Neural progenitor cell (in vitro differentiated cells): ENCODE measurements around the gene ZNF516. TPM values are rescaled to one million over a fixed set of nuclear protein-coding genes. Genes with fewer than 3 reads are reported as not detected.

ENCODE experiments used
- DNase-seq: peaks from one replicate; pipeline ENCODE4 v3.0.0-alpha.2; 2016; ENCODE audit warnings: low spot score
- H2AFZ ChIP-seq: fragments of 200-600 bp; sonication (generic); replicated peaks from 2 replicates; pipeline ENCODE4 v1.6.1; 2016; ENCODE audit warnings: antibody characterized with exemption
- H3F3A ChIP-seq: fragments of 200-600 bp; sonication (generic); 2 replicates; pipeline ENCODE4 v1.6.1; 2016; ENCODE audit warnings: antibody characterized with exemption, low read depth
- H3K27ac ChIP-seq: fragments of 200-600 bp; sonication (generic); 2 replicates; pipeline ENCODE4 v1.5.1; 2016; ENCODE audit warnings: mild to moderate bottlenecking
- H3K27me3 ChIP-seq: fragments of 200-600 bp; sonication (generic); 2 replicates; pipeline ENCODE4 v1.6.1; 2016; ENCODE audit warnings: mild to moderate bottlenecking, moderate library complexity
- H3K36me3 ChIP-seq: fragments of 200-600 bp; sonication (generic); 2 replicates; pipeline ENCODE4 v1.5.1; 2016
- H3K4me1 ChIP-seq: fragments of 200-600 bp; sonication (generic); 2 replicates; pipeline ENCODE4 v1.6.1; 2016; ENCODE audit warnings: mixed run types
- H3K4me2 ChIP-seq: fragments of 200-600 bp; sonication (generic); 2 replicates; pipeline ENCODE4 v1.6.1; 2016
- H3K4me3 ChIP-seq: fragments of 200-600 bp; sonication (generic); 2 replicates; pipeline ENCODE4 v1.5.1; 2016
- H3K79me2 ChIP-seq: fragments of 200-600 bp; sonication (generic); 2 replicates; pipeline ENCODE4 v1.6.1; 2016; ENCODE audit warnings: low read depth
- H3K9ac ChIP-seq: fragments of 200-600 bp; sonication (generic); 2 replicates; pipeline ENCODE4 v1.6.1; 2016
- H3K9me3 ChIP-seq: fragments of 200-600 bp; sonication (generic); 2 replicates; pipeline ENCODE4 v1.5.1; 2016; ENCODE audit warnings: low read depth
- H4K20me1 ChIP-seq: fragments of 200-600 bp; sonication (generic); 2 replicates; pipeline ENCODE4 v1.6.1; 2016; ENCODE audit warnings: low read depth
- H3K27ac Mint-ChIP-seq: 3 replicates; pipeline ENCODE4 v1.8.0; 2021; ENCODE audit warnings: mixed read lengths
- H3K27me3 Mint-ChIP-seq: 2 replicates; pipeline ENCODE4 v1.8.0; 2022; ENCODE audit warnings: low read depth, mild to moderate bottlenecking, inconsistent platforms, moderate library complexity, mixed read lengths; ENCODE audit not compliant: insufficient read depth
- H3K36me3 Mint-ChIP-seq: 3 replicates; pipeline ENCODE4 v1.8.0; 2021; ENCODE audit warnings: mixed read lengths
- H3K4me1 Mint-ChIP-seq: 3 replicates; pipeline ENCODE4 v1.8.0; 2021; ENCODE audit warnings: mixed read lengths
- H3K4me3 Mint-ChIP-seq: 3 replicates; pipeline ENCODE4 v1.8.0; 2021; ENCODE audit warnings: mild to moderate bottlenecking, moderate library complexity, mixed read lengths
- H3K9me3 Mint-ChIP-seq: 3 replicates; pipeline ENCODE4 v1.8.0; 2020; ENCODE audit warnings: mixed read lengths
- EZH2 ChIP-seq: fragments of 200-600 bp; sonication (generic); IDR thresholded peaks from 2 replicates; pipeline ENCODE4 v1.6.1; 2017; ENCODE audit warnings: antibody characterized with exemption, mild to moderate bottlenecking, moderate library complexity
- EZH2phosphoT487 ChIP-seq: fragments of 200-600 bp; sonication (generic); IDR thresholded peaks from 2 replicates; pipeline ENCODE4 v1.6.1; 2017; ENCODE audit warnings: antibody characterized with exemption
- total RNA-seq: library from RNA; depleted of rRNA; stranded (reverse); fragments of >200 nt; gene quantifications from 2 replicates; pipeline ENCODE4 v1.2.3, GENCODE V29; 2015; ENCODE audit warnings: low replicate concordance
- TF ChIP-seq, protein P1 (sequence below): fragments of 200-600 bp; sonication (generic); IDR thresholded peaks from 2 replicates; pipeline ENCODE4 v1.5.1; 2017; ENCODE audit warnings: antibody characterized with exemption, mild to moderate bottlenecking

Gene ZNF516
- total RNA-seq, 1 donor from 2014 or later: 45.5 TPM

DNA sequence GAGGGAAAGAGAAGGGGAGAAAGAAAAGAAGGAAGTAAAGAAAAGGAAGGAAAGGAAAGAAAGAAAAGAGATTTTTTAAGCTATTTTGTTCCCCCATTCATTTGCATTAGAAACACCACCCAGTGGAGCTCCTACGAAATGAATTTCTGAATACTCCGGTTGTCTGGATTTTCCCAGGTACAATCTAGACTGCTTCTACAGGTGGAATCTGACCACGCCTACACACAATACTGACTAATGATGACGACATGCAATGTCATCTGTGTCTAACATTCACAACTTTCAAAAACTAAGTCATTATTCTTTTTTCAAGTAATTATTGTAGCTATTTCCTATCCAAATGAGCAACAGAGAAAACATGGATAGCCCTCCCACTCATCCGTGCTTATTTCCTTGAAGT lies 121.7 kb downstream of the ZNF516 start:
- Histone ChIP-seq H2AFZ (no peak overlapping the region), H4K20me1 (peaks cover 92% of the 10 kb centered on the region), H3K4me1 (peaks cover 13% of the 10 kb centered on the region), H3K27me3 (no peaks in the 10 kb centered on the region), H3K79me2 (peaks cover 65% of the 10 kb centered on the region), H3K36me3 (no peaks in the 10 kb centered on the region), H3K4me2 (no peak overlapping the region), H3K9me3 (no peaks in the 10 kb centered on the region), H3K27ac (no peak overlapping the region), H3F3A (no peaks in the 10 kb centered on the region), H3K9ac (no peak overlapping the region), H3K4me3 (no peak overlapping the region)
- TF ChIP-seq EZH2: no peak
- TF ChIP-seq EZH2phosphoT487: no peak
- TF ChIP-seq, protein P1, sequence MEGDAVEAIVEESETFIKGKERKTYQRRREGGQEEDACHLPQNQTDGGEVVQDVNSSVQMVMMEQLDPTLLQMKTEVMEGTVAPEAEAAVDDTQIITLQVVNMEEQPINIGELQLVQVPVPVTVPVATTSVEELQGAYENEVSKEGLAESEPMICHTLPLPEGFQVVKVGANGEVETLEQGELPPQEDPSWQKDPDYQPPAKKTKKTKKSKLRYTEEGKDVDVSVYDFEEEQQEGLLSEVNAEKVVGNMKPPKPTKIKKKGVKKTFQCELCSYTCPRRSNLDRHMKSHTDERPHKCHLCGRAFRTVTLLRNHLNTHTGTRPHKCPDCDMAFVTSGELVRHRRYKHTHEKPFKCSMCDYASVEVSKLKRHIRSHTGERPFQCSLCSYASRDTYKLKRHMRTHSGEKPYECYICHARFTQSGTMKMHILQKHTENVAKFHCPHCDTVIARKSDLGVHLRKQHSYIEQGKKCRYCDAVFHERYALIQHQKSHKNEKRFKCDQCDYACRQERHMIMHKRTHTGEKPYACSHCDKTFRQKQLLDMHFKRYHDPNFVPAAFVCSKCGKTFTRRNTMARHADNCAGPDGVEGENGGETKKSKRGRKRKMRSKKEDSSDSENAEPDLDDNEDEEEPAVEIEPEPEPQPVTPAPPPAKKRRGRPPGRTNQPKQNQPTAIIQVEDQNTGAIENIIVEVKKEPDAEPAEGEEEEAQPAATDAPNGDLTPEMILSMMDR: no peak
- Mint-ChIP-seq H3K27me3 (peaks cover 7% of the 10 kb centered on the region), H3K4me3 (no peak overlapping the region), H3K27ac (no peak overlapping the region), H3K4me1 (peaks cover 18% of the 10 kb centered on the region), H3K36me3 (peaks cover 54% of the 10 kb centered on the region), H3K9me3 (no peaks in the 10 kb centered on the region)
- DNase-seq: no peak

DNA sequence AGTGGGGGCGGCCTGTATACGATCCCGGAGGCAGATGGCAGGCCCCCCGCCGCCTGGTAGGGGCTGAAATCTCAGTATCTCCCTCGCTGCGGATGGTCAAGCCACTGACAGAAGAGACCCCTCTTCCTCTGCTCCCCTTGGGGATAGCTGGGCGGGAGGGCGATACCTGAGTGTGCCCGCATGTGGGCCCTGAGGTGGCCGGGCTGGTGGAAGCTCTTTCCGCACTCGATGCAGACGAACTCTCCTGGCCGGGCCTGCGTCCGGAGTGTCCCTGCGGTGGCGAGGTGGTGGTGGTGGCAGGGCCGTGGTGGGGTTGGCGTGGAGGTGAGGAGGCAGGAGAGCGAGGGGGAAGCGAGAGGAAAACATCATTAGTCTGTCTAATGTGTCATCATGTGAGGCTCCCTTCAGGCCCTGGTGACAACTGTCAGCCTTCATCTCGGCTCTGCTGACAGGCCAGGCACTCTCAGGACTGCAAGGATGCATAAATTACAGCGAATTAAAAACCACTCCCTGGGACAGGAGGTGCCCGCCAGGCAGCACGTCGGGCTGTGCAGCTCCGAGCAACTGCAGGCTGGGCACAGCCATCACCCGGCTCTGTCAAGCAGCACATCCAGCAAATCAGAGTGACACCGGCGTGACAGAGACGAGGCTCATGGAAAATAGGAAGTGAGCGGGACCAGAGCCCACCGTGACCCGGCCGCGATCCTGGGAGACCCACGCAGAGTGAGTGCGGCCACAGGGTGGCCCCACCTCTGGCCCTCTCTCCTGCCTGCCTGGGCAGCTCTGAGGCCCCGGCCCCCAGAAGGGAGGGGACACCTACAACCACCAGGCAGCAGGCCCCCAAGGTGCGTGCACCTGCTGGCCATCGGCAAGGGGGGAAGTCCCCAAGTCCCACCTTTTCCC lies 123.5 kb downstream of the ZNF516 start:
- H3K27me3 ChIP-seq: no peaks in the 10 kb centered on the region
- no peak for DNase-seq
- H2AFZ ChIP-seq: no peak overlapping the region
- H3K27ac Mint-ChIP-seq: peak overlapping the region; percentile 48
- no peaks in the 10 kb centered on the region for H3K36me3 ChIP-seq
- H3K4me3 Mint-ChIP-seq: no peak overlapping the region
- TF ChIP-seq, protein P1: no peak
- TF ChIP-seq EZH2 (no peak), EZH2phosphoT487 (no peak)
- H3K9me3 ChIP-seq: no peaks in the 10 kb centered on the region
- no peak overlapping the region for H3K4me3 ChIP-seq
- H3K9me3 Mint-ChIP-seq: no peaks in the 10 kb centered on the region
- peaks cover 24% of the 10 kb centered on the region for H3K4me1 Mint-ChIP-seq
- H3K4me2 ChIP-seq: no peak overlapping the region
- peaks cover 60% of the 10 kb centered on the region for H3K79me2 ChIP-seq
- peaks cover 4% of the 10 kb centered on the region for H3K27me3 Mint-ChIP-seq
- peaks cover 85% of the 10 kb centered on the region for H4K20me1 ChIP-seq
- H3K4me1 ChIP-seq: peaks cover 13% of the 10 kb centered on the region
- H3F3A ChIP-seq: no peaks in the 10 kb centered on the region
- no peak overlapping the region for H3K9ac ChIP-seq
- H3K36me3 Mint-ChIP-seq: peaks cover 57% of the 10 kb centered on the region
- no peak overlapping the region for H3K27ac ChIP-seq

DNA sequence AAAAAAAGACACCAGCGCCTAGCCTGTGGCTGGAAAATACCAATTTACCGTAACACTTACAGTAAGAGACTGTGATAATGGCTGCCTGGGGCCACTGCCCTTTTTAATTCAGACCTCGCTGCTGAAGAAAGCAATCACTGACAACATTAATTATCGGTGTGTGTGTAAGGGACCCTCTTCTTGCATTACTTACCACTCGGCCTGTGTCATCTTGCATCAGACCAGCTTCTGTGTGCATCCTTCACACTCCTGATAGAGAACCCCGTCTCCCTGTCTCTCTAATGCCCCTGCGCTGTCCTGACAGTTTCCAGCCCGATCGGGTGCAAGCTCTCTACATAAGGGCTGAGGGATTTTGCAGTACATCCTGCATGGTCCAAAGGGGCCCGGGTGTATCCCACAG lies 124.4 kb downstream of the ZNF516 start:
- Mint-ChIP-seq H3K27me3 (no peaks in the 10 kb centered on the region), H3K4me3 (no peak overlapping the region)
- peaks cover 79% of the 10 kb centered on the region for H4K20me1 ChIP-seq

More for the DNA sequence above, 124.4 kb downstream of the ZNF516 start:
- Histone ChIP-seq H3K27ac (no peak overlapping the region), H3K27me3 (no peaks in the 10 kb centered on the region), H2AFZ (no peak overlapping the region), H3K4me2 (no peak overlapping the region), H3K9me3 (no peaks in the 10 kb centered on the region), H3K79me2 (peaks cover 60% of the 10 kb centered on the region), H3K4me3 (no peak overlapping the region), H3K9ac (no peak overlapping the region), H3F3A (no peaks in the 10 kb centered on the region), H3K36me3 (no peaks in the 10 kb centered on the region), H3K4me1 (peaks cover 13% of the 10 kb centered on the region)
- Mint-ChIP-seq H3K4me1 (peaks cover 24% of the 10 kb centered on the region), H3K9me3 (no peaks in the 10 kb centered on the region), H3K36me3 (peaks cover 55% of the 10 kb centered on the region), H3K27ac (no peak overlapping the region)
- DNase-seq: no peak
- no peak for TF ChIP-seq EZH2phosphoT487
- TF ChIP-seq EZH2: no peak
- TF ChIP-seq, protein P1: no peak
